ENCODE results near the gene CAB39L.
"Not testable (repeated sequence)": the region's sequence is repeated elsewhere in the genome, so short reads cannot be mapped to it uniquely, and the experiment has no call there.

Gene CAB39L

DNA sequence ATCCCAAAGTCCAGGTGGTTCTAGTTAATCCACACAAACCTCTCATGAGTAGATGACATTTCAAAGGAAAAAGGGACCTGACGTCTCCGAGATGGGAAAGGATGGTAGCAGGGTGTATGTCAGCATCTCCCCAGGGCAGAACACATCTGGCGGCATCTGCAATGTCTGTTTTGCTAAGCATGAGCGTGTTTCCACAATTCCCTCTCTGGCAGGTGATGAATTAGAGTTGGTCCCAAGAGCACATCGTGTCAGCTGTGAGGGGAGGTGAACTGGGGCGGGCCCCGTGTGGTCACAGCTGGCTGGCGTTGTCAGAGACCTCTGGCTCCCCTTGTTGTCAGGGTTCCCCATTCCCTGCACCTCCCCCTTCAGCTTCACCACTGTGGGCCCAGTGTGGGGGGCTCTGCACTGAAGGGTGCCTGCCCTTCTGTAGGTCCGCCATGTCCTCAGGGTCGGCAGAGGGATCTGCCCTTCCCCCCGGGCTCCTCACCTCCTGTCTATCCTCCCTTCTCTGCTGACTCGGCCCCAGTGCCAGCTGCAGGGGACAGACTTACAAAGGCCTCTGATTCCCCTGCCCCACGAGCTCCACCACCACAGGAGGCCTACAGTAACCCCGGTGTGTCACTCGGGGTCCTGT, 138.0 kb downstream of the CAB39L start:
- DNase-seq = no peak

GRCh38 chr13:49304763-49305700, 138.8 kb downstream of the CAB39L start:
- no peak for DNase-seq

DNA sequence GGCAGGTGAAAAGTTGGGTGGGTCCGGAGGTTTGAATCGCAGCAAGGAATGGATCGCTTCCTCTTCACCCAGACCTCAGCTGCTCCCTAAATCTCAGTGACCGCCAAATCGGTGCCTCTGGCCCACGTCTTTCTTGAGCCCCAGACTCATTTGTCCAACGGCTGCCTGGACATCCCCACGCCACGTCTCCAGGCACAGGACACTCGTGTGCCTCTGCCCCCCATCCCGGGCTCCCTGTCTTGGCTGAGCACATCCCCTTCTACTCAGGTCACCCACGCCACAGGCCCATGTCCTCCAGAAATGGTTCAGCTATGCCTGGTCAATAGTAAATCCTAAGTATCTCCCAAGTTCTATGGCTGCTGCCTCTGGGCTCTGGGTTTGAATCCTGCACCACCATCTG, 139.5 kb downstream of the CAB39L start:
- no peak for DNase-seq

DNA sequence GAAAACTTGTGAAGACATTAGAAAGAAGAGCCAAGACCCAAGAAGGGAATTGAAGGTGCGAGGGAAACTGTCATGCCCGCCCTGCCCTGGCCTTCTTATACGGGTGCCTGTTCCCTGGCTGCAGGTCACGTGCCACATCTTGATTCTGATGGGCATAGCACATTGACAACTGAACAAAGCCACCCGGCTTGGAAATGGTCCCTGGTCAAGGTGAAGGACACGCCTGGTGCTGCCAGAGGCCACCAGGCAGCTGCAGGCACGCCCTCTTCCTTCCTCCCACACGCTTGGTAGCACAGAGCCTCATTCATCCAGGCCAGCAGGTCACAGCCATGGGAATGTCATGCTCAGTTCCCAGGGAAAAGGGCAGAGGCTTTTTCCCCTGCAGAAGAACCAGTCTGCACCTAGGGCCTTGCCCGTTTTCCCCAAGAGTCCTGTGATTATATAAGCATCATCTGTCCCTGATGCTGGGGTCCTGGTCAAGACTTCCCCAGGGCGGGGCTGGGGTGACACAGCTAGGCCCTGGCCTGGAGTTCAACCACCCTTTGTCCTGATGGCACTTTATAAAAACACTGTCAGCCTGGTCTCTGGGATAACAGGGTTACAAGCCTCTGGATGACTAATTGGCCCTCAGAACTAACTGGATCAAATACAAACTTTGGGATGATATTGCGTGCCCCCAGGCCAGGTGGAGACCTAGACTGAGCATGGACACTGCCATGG, 140.2 kb downstream of the CAB39L start:
- DNase-seq = no peak

DNA sequence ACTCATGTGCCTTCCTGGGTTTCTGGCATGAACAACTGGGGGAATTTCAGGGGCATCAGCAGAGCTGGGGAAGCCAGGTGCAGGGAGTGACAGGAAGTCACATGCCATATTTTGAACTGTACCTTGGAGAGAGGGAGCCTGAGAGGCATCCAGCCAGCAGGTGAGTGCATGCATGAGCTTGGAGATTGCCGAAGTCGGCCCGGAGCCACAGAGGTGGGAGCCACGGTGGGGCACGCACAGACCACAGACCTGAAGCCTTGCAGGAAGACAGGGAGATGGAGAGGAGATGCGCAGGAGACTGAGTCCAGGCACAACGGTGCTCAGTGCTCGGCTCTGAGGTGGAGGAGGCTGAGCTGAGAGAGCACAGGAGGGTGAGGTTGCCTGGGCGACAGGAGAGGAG, 141.0 kb downstream of the CAB39L start:
- DNase-seq = no peak

- DNase-seq = no peak
These were observed 141.6 kb downstream of the CAB39L start for GRCh38 chr13:49302222-49302621.

DNA sequence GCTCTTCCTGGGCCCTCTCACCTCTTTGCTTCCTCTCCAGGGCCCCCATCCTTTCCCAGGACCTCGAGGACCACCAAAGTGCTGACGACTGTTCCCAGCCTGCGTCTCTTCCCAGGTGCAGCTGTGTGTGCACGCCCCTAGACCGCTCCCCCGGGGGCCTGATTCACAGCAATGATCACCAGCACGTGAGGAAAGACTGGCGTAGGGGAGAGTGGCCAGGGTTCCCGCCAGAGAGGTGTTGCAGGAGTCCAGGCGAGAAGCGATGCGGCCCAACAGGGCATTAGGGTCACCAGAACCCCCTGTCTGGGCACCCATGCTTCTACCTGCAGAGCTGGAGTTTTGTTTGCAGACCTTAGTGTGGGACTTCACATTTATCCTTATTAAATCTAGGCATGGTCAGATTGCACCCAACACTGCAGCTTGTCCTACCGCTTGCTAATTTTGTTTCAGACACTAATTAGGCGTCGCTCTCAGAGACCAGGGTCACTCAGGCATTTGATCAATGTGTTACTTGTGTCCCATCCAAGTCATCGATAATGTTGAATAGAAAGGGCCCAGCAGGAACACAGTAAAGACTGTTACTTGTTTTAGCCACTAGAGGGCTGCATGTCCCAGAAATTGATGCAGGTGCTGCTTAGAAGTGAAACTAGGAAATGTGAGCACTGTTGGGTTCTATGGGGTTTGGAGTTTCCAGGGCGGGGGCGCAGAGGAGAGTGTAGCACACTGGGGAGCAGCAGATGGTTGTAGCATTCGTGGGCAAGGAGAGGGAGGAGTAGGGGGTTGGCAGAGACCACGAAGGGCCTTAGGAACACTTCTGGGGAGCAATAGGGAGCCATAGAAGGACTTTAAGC, 142.9 kb downstream of the CAB39L start:
- peak; percentile 29 for DNase-seq

DNA sequence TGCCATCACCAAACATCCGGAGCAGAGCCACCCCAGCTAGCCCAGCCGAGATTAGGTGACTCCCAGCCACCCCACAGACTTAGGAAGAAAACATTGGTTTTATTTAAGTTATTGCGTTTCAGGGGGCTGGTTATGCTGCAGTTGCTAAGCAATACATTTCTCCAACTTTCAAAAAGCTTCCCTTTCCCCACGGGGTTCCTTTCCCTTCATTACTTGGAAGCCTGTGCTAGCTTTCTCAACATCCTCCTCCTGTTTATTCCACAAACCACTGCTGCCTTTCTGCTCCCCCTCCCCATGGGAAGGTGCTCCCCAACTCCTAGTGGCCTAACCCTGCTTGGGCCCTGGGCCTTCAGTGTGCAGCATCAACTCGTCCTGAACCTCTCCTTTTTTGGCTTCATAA, 143.6 kb downstream of the CAB39L start:
- DNase-seq = no peak

DNA sequence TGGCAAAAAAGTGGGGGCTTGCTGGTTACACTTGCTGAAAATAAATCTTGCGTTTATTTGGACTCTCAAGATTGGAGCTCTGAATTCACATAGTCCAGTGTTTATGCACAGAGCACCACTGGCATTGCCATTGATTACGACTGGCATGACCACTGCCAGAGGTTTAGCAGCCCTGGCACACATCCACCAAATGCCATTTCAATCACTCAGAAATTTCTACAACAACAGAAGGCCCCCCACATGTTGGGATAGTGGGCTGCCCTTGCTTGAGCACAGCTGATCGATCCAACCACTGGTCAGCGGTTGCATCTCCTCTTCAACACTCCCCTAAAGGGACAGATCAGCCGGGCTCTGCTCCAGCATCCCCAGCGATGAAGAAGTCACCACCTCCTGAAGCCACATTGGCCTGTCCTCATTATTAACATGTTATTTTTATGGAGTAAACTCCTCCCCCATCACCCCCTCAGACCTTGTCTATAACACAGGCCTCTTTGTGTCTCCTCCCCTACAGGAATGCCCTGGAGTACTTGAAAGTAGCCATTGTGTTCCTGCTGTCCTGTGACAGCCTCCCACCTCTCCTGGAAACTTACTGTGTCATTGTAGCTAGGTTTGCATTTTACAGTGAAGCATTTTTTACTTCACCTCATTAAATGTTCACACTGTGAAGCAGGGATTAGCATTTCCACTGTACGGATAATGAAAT, 144.8 kb downstream of the CAB39L start:
- no peak for DNase-seq

GRCh38 chr13:49298416-49298815, 145.4 kb downstream of the CAB39L start:
- no peak for DNase-seq

GRCh38 chr13:49297338-49297737, 146.5 kb downstream of the CAB39L start:
- no peak for DNase-seq

GRCh38 chr13:49296659-49297058, 147.2 kb downstream of the CAB39L start:
- no peak for DNase-seq

DNA sequence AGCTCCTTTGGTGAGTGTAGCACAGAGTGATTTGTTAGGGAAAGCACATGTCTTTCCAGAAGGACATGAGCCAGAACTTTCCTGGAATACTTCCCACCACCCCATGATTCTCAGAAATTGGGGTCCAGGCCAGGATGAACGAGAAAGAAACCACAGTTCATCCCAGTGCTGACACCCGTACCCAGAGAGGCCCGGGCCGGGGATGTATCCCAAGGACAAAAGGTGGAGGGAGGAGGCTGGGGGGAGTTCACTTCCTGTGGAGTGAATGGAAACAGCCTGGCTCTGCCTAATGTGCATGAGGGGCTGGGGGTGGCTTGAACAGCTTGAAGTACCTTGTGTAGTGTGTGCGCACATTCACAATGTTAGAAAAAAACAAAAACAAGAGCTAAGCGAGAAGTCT, 148.6 kb downstream of the CAB39L start:
- DNase-seq = no peak

GRCh38 chr13:49294723-49295122, 149.1 kb downstream of the CAB39L start:
- DNase-seq = not testable (repeated sequence)

DNA sequence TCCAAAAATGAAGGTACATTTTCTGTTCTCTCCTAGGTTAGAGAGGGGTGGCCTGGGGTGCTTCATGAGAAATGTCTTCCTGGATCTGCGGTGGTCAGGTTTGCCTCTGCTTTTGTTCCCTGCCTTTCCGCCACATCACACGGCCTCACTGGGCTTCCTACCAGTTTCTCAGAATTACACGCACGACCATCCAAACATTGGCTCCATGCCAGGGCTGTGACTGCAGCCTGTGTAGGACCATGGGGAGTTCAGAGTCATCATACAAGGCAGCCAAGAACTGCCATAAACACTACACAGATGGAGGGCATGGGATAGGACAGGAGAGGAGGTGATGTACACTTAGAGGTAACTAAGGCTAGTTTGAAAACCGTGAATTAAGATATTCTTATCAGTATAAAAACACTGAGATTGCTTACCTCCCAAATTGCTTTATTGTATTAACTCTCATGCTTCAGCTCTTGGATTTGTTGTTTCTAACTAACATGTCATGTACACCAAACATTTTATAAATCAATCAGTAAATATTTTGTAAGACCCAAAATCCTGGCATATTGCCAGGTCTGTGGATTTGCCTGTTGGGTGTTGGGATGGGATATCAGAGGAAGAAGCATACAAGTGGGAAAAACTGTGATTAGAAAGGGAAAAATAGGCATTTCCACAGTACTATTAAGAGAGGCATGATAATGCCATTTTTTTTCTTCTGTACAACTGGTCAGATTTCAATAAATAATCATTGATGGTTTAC, 150.9 kb downstream of the CAB39L start:
- DNase-seq = peak; percentile 16

GRCh38 chr13:49288458-49288857, 155.4 kb downstream of the CAB39L start:
- no peak for DNase-seq

- DNase-seq = no peak
These were observed 155.9 kb downstream of the CAB39L start for GRCh38 chr13:49287995-49288394.

GRCh38 chr13:49279885-49280284, 164.0 kb downstream of the CAB39L start:
- DNase-seq = no peak

GRCh38 chr13:49279112-49279511, 164.8 kb downstream of the CAB39L start:
- no peak for DNase-seq

GRCh38 chr13:49278211-49278610, 165.7 kb downstream of the CAB39L start:
- no peak for DNase-seq

GRCh38 chr13:49272296-49272695, 171.6 kb downstream of the CAB39L start:
- DNase-seq = no peak

Measured in NCI-H446 treated with DMSO at 0.1 percent for 48 hours (cell line).